ENCODE data around the gene ZNF423. TPM values are rescaled to one million over a fixed set of nuclear protein-coding genes. Genes with fewer than 3 reads are reported as not detected.

Gene ZNF423
- total and polyA plus RNA-seq, 10 donors: 0.36 to 7.0 (median 3.7) TPM

GRCh38 chr16:49575346-49576172 is 280.4 kb downstream of the ZNF423 start:
- Histone ChIP-seq H3K9me3 (no peaks in the 10 kb centered on the region), H3K4me1 (peaks cover 0 to 18% (median 14%) of the 10 kb centered on the region in 6 donors), H3K27ac (peak overlapping the region in 7 of 8 donors; percentile 36 to 70 (median 51)), H3K36me3 (no peaks in the 10 kb centered on the region), H3K4me3 (no peak overlapping the region), H3K27me3 (replicated peaks in 1 of 7) (no peaks in the 10 kb centered on the region)
- 29 to 53% (median 42%) methylated on average over 9 to 14 of the region's 14 CpGs for WGBS, 5 donors
- TF ChIP-seq POLR2AphosphoS5 (IDR thresholded peaks at IDR 0.05): peak in 2 of 3 donors; percentile 58 to 72
- TF ChIP-seq POLR2A (IDR thresholded peaks at IDR 0.05): no peak
- peak; percentile 84 for DNase-seq
- intact Hi-C loops (cut with DNase I; ENCODE audit: low total_unique reads): no loop called here

GRCh38 chr16:49574826-49575225 is 281.1 kb downstream of the ZNF423 start:
- Histone ChIP-seq H3K4me1 (peaks cover 0 to 18% (median 14%) of the 10 kb centered on the region in 6 donors), H3K27me3 (replicated peaks in 1 of 7) (no peaks in the 10 kb centered on the region), H3K27ac (peak overlapping the region in 7 of 8 donors; percentile 36 to 70 (median 51)), H3K4me3 (no peak overlapping the region), H3K36me3 (no peaks in the 10 kb centered on the region), H3K9me3 (no peaks in the 10 kb centered on the region)
- 85 to 90% (median 88%) methylated on average over 12 of the region's 12 CpGs for WGBS, 5 donors
- DNase-seq: peak; percentile 69
- TF ChIP-seq POLR2AphosphoS5 (IDR thresholded peaks at IDR 0.05) (no peak), CTCF (IDR thresholded peaks at IDR 0.05 in 8 of 11, conservative IDR thresholded peaks at IDR 0.05 in 3 of 11) (no peak), POLR2A (IDR thresholded peaks at IDR 0.05) (no peak)
- intact Hi-C loops (cut with DNase I; ENCODE audit: low total_unique reads): no loop called here

- H3K27ac ChIP-seq: no peak overlapping the region
- no peaks in the 10 kb centered on the region for H3K4me1 ChIP-seq
- 78 to 100% (median 92%) methylated on average over 1 of the region's 1 CpG for WGBS, 5 donors
- intact Hi-C loops (cut with DNase I; ENCODE audit: low total_unique reads): no loop called here
- no peak for TF ChIP-seq POLR2AphosphoS5 (IDR thresholded peaks at IDR 0.05)
- TF ChIP-seq CTCF (IDR thresholded peaks at IDR 0.05 in 8 of 11, conservative IDR thresholded peaks at IDR 0.05 in 3 of 11): no peak
- TF ChIP-seq POLR2A (IDR thresholded peaks at IDR 0.05): no peak
- H3K27me3 ChIP-seq (replicated peaks in 1 of 7): no peaks in the 10 kb centered on the region
- H3K36me3 ChIP-seq: no peaks in the 10 kb centered on the region
- H3K9me3 ChIP-seq: no peaks in the 10 kb centered on the region
- DNase-seq: no peak
- no peak overlapping the region for H3K4me3 ChIP-seq
These were observed 288.0 kb downstream of the ZNF423 start for GRCh38 chr16:49567950-49568349.

GRCh38 chr16:49566432-49566831 is 289.5 kb downstream of the ZNF423 start:
- WGBS, 5 donors: 72 to 97% (median 86%) methylated on average over 6 of the region's 6 CpGs
- Histone ChIP-seq H3K4me3 (no peak overlapping the region), H3K4me1 (no peaks in the 10 kb centered on the region), H3K36me3 (no peaks in the 10 kb centered on the region), H3K9me3 (no peaks in the 10 kb centered on the region), H3K27ac (no peak overlapping the region), H3K27me3 (replicated peaks in 1 of 7) (no peaks in the 10 kb centered on the region)
- TF ChIP-seq CTCF (IDR thresholded peaks at IDR 0.05 in 8 of 11, conservative IDR thresholded peaks at IDR 0.05 in 3 of 11) (no peak), POLR2AphosphoS5 (IDR thresholded peaks at IDR 0.05) (no peak), POLR2A (IDR thresholded peaks at IDR 0.05) (no peak)
- DNase-seq: no peak
- intact Hi-C loops (cut with DNase I; ENCODE audit: low total_unique reads): no loop called here
